GM06990 (cell line): ENCODE measurements around the gene ALPI.
"Not testable (repeated sequence)": the region's sequence is repeated elsewhere in the genome, so short reads cannot be mapped to it uniquely, and the experiment has no call there.

Source experiments
- DNase-seq: peaks from one replicate; pipeline ENCODE4 v3.0.0-alpha.2; 2011; ENCODE audit not compliant: insufficient read length; ENCODE audit errors: extremely low read depth
- H3K27me3 ChIP-seq: replicated peaks from 2 replicates; pipeline ENCODE4 v1.6.0; 2011; ENCODE audit warnings: low read length; ENCODE audit not compliant: control insufficient read depth, insufficient read depth
- H3K36me3 ChIP-seq: 2 replicates; pipeline ENCODE4 v1.5.1; 2011; ENCODE audit warnings: low read length; ENCODE audit not compliant: control insufficient read depth, insufficient read depth
- H3K4me3 ChIP-seq: replicated peaks from 2 replicates; pipeline ENCODE4 v1.5.1; 2011; ENCODE audit warnings: low read depth, mild to moderate bottlenecking, control low read depth, low read length
- TF ChIP-seq, protein P1 (sequence below): IDR thresholded peaks from 2 replicates; pipeline ENCODE4 v1.5.1; 2011; ENCODE audit warnings: low read length, control low read depth, mild to moderate bottlenecking, inconsistent platforms; ENCODE audit not compliant: insufficient read depth, poor library complexity, severe bottlenecking

Gene ALPI

GRCh38 chr2:232455426-232456255 is at the start of gene ALPI:
Gene ALPI (plus strand): TSS chr2:232456153. CDS start chr2:232456200, 47 bp downstream.
- TF ChIP-seq, protein P1, sequence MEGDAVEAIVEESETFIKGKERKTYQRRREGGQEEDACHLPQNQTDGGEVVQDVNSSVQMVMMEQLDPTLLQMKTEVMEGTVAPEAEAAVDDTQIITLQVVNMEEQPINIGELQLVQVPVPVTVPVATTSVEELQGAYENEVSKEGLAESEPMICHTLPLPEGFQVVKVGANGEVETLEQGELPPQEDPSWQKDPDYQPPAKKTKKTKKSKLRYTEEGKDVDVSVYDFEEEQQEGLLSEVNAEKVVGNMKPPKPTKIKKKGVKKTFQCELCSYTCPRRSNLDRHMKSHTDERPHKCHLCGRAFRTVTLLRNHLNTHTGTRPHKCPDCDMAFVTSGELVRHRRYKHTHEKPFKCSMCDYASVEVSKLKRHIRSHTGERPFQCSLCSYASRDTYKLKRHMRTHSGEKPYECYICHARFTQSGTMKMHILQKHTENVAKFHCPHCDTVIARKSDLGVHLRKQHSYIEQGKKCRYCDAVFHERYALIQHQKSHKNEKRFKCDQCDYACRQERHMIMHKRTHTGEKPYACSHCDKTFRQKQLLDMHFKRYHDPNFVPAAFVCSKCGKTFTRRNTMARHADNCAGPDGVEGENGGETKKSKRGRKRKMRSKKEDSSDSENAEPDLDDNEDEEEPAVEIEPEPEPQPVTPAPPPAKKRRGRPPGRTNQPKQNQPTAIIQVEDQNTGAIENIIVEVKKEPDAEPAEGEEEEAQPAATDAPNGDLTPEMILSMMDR, result no peak
- H3K36me3 ChIP-seq, result no peaks in the 10 kb centered on the region
- DNase-seq, result no peak
- H3K4me3 ChIP-seq, result no peak within 1 kb of the TSS
- no peaks in the 10 kb centered on the region for H3K27me3 ChIP-seq

DNA sequence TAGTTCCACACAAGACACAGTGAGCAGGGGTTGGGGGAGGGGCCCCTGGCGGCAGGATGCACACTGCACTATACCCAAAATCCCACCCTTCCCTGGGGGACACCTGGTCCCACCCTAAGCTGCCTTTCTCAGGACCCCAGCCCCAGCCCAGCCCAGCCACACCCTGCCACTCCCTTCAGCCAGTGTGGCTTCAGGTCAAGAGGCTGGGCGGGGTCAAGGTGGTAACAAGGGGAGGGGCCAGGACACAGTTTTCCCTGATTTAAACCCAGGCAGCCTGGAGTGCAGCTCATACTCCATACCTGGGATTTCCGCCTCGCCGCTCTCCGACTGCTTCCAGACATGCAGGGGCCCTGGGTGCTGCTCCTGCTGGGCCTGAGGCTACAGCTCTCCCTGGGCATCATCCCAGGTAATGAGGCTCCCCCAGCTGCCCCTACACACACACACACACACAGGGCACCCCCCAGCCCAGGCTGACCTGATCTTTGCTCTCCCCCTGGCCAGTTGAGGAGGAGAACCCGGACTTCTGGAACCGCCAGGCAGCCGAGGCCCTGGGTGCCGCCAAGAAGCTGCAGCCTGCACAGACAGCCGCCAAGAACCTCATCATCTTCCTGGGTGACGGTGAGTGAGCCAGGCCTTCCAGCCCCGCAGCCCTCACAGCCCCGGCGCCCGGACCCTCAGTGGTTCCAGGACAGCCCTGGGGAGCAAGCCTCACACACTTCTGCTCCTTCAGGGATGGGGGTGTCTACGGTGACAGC is 49.2 kb upstream of the ALPI start, which contains the start of gene ALPG:
TSS of gene ALPG (plus strand) at position 289 of the 755 bp plus-strand sequence. CDS start at position 340, 51 bp downstream.
- no peak for DNase-seq
- TF ChIP-seq, protein P1, result no peak
- H3K4me3 ChIP-seq, result no peak within 1 kb of the TSS
- no peaks in the 10 kb centered on the region for H3K27me3 ChIP-seq
- H3K36me3 ChIP-seq, result no peaks in the 10 kb centered on the region

GRCh38 chr2:232407428-232408150 is 48.4 kb upstream of the ALPI start:
- DNase-seq, H3K36me3 ChIP-seq, H3K27me3 ChIP-seq, H3K4me3 ChIP-seq: not testable (repeated sequence)

DNA sequence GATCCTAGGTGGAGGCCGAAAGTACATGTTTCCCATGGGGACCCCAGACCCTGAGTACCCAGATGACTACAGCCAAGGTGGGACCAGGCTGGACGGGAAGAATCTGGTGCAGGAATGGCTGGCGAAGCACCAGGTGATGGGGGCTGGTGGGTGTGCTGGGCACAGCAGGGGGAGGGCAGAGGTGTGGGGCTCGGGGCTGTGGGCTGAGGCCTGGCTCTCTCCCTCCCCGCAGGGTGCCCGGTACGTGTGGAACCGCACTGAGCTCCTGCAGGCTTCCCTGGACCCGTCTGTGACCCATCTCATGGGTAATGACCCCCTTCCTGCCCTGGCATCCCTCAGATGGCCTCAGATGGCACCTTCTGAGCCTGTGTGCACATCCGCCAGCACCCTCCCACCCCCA is 47.7 kb upstream of the ALPI start:
- H3K4me3 ChIP-seq, DNase-seq, H3K36me3 ChIP-seq, H3K27me3 ChIP-seq: not testable (repeated sequence)

DNA sequence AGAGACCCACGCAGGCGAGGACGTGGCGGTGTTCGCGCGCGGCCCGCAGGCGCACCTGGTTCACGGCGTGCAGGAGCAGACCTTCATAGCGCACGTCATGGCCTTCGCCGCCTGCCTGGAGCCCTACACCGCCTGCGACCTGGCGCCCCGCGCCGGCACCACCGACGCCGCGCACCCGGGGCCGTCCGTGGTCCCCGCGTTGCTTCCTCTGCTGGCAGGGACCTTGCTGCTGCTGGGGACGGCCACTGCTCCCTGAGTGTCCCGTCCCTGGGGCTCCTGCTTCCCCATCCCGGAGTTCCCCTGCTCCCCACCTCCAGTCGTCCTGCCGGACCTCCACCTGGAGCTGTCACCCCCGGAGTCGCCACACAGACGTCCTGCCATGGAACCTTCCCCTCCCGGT is 46.3 kb upstream of the ALPI start:
- not testable (repeated sequence) for DNase-seq, H3K27me3 ChIP-seq, H3K36me3 ChIP-seq, H3K4me3 ChIP-seq

DNA sequence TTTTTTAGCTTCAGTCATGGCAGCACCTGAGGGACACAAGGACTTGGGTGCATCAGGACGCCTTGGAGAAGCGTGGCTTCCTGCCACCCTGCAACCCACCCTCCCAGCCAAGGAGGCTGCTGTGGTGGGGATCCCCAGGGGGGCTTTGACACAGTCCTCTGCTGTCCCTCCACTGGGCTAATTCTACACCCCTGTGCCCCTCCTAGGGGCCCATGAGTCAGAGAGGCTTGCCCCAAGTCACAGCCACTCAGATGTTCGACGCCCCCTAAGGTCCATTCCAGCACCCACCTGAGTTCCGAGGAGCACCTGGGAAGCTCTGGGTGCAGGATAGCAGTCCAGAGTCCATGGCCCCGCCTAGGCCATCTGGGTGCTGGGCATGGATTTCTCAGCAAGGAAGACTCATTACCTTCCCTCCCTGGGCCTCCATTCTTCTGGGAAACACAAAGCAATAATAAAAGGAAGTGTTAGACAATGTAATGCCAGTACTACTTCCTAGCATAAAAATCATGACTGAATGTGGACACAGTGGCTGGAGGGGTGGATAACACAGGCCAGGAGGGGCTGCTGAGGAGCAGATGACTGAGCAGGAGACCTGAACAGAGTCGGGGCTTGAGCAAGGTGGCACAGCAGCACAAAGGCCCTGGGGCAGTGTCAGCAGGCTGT is 45.6 kb upstream of the ALPI start:
- TF ChIP-seq, protein P1, result no peak
- DNase-seq, result no peak
- H3K4me3 ChIP-seq, result no peak overlapping the region
- no peaks in the 10 kb centered on the region for H3K36me3 ChIP-seq
- no peaks in the 10 kb centered on the region for H3K27me3 ChIP-seq
